ENCODE measurements around the gene SORCS2. TPM values are rescaled to one million over a fixed set of nuclear protein-coding genes. Genes with fewer than 3 reads are reported as not detected.

SORCS2 gene
- polyA plus RNA-seq, 1 of the 3 experiments (the other 2 are of a cell fraction), result 1.6 TPM

- Histone ChIP-seq H4K20me1 (ENCODE audit: insufficient read depth) (no peaks in the 10 kb centered on the region), H3K4me3 (ENCODE audit: low read depth in 2 of 2, low read length in 1 of 2) (no peak overlapping the region), H3K9me2 (no peaks in the 10 kb centered on the region), H2AFZ (ENCODE audit: low read depth) (no peak overlapping the region), H3K27me3 (ENCODE audit: insufficient read depth) (no peaks in the 10 kb centered on the region), H3K79me2 (ENCODE audit: insufficient read depth) (no peaks in the 10 kb centered on the region), H3K4me2 (no peak overlapping the region), H3K4me1 (ENCODE audit: control insufficient read depth in 1 of 2, insufficient read depth in 2 of 2, low read depth in 1 of 2, low read length in 1 of 2) (no peaks in the 10 kb centered on the region; a peak in 1 of 4 replicates), H3K9me3 (no peaks in the 10 kb centered on the region), H3F3A (replicated peaks; ENCODE audit: insufficient read depth) (no peaks in the 10 kb centered on the region), H3K36me3 (replicated peaks in 1 of 2; ENCODE audit: control insufficient read depth in 1 of 2, insufficient read depth in 2 of 2, low read length in 1 of 2) (no peaks in the 10 kb centered on the region), H3K9ac (no peak overlapping the region), H3K27ac (ENCODE audit: low read depth in 2 of 2, low read length in 1 of 2) (no peak overlapping the region)
- DNase-seq, result peak; percentile 22
- TF ChIP-seq REST (IDR thresholded peaks at IDR 0.05; ENCODE audit: low read depth, low read length) (no peak), USF2 (IDR thresholded peaks at IDR 0.05; ENCODE audit: borderline replicate concordance, low read depth, low read length) (no peak), TAF1 (IDR thresholded peaks at IDR 0.05; ENCODE audit: borderline replicate concordance, low read depth, low read length) (no peak), CHD2 (IDR thresholded peaks at IDR 0.05; ENCODE audit: low read length, partially characterized antibody) (no peak), IRF3 (IDR thresholded peaks at IDR 0.05; ENCODE audit: low read depth, low read length) (no peak), PBX3 (IDR thresholded peaks at IDR 0.05) (no peak), YY1 (IDR thresholded peaks at IDR 0.05; ENCODE audit: low read depth) (no peak), MAX (IDR thresholded peaks at IDR 0.05; ENCODE audit: low read depth) (no peak), GATA2 (CRISPR knock-in tag; IDR thresholded peaks at IDR 0.05) (no peak)
- WGBS (ENCODE audit: low lambda C conversion rate), result 70% methylated on average over 15 of the region's 16 CpGs
- ChIA-PET POLR2A (no interaction called here), CTCF (no interaction called here)
These were observed 236.1 kb downstream of the SORCS2 start for GRCh38 chr4:7428261-7429068.

Data from SK-N-SH (cell line).